Kidney glomerular epithelial cell (primary cell): ENCODE results near the gene CACNA1E.
"Not testable (repeated sequence)": the region's sequence is repeated elsewhere in the genome, so short reads cannot be mapped to it uniquely, and the experiment has no call there.

Source experiments
- DNase-seq: peaks from one replicate; lab custom pipeline; 2025; lab: John Stamatoyannopoulos, UW

CACNA1E gene

DNA sequence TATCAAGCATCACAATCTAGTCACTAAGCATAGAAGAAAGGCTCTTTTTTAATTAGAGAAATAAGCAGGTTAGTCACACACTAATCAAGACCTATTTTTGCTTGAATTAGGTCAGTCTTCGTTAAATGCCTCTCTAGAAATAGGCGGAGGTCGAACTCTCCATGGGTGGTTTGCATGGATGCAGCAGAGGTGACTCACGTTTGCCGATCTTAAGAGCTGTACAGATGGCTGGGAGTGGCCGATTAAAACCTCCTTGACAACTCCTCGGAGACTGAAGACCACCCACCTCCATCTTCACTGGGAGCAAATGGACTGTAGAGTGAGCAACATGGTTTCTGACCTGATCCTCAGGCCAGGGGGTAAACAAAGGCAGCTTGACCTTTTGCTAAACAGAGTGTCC lies 328.9 kb downstream of the CACNA1E start:
- no peak for DNase-seq

DNA sequence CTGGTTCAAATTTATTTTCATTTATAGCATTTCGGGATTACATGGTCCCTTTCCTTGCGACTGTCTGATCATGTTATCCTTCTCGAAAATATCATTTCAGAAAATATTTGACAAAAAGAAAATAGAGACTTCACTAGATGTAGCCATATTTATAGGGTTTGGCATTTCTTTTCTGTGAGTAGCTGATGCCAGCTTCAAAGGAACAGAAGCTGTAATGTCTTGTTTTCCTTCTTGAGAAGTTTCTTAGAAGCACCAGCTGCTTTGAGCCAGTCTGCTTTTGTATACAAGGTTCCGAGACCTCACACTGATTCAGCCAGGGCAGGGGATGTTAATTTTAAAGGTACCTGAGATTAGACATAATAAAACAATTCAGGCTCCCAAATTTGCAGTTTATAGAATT lies 329.9 kb downstream of the CACNA1E start:
- DNase-seq, result no peak

DNA sequence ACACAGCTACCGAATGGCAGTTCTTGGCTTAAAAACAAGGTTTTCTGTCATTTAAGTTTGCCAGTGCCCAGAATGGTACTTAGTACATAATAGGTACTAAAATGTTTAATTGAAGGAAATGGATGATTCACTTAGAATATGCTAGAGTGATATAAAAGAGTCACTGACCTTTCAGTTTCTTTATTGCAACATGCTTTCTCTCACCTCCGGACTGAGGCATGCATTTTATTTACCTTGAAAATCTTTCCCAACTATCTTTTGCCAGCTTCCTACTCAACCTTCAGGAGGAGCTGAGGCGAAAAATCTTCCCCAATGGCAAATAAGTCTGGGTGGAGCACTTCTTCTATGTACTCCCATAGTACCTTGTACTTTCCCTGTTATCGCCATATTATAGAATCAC lies 333.3 kb downstream of the CACNA1E start:
- no peak for DNase-seq

- DNase-seq, result peak; percentile 25
These were observed 333.8 kb downstream of the CACNA1E start for GRCh38 chr1:181817091-181817490.

- DNase-seq, result no peak
These were observed 335.1 kb downstream of the CACNA1E start for GRCh38 chr1:181818459-181818858.

- DNase-seq, result no peak
These were observed 335.6 kb downstream of the CACNA1E start for GRCh38 chr1:181818943-181819342.

DNA sequence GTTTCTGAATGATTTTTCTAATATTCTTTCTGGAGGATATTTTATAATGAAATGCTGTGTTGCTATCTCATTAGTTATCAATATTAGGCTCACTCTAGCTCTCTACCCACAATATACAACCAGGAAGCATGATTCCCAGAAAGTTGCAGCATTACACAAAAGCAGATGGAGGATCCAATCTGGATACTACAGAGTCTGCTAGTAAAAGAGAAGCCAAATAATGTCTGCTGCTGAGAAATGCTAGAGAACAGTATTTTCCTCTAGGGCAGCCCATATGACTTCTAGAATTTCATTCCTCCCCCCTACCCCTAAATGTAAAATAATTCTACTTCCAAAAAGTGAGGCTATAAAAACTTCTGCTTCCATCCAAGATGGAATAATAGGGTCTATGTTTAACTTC lies 338.4 kb downstream of the CACNA1E start:
- no peak for DNase-seq

DNA sequence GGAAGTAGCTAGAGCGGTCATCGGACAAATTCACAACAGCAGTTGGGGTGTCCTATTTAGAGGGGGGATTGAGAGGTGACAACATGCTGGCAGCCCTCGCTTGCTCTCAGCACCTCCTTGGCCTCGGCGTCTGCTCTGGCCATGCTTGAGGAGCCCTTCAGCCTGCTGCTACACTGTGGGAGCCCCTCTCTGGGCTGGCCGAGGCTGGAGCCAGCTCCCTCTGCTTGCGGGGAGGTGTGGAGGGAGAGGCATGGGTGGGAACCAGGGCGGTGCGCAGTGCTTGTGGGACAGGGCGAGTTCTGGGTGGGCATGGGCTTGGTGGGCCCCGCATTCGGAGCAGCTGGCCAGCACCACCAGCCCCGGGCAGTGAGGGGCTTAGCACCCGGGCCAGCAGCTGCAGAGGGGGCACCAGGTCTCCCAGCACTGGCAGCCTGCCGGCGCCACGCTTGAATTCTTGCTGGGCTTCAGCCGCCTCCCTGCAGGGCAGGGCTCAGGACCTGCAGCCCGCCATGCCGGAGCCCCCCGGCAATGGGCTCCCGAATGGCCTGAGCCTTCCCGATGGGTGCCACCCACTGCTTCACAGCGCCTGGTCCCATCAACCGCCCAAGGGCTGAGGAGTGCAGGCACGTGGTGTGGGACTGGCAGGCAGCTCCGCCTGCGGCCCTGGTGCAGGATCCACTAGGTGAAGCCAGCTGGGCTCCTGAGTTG lies 349.0 kb downstream of the CACNA1E start:
- DNase-seq, result not testable (repeated sequence)

DNA sequence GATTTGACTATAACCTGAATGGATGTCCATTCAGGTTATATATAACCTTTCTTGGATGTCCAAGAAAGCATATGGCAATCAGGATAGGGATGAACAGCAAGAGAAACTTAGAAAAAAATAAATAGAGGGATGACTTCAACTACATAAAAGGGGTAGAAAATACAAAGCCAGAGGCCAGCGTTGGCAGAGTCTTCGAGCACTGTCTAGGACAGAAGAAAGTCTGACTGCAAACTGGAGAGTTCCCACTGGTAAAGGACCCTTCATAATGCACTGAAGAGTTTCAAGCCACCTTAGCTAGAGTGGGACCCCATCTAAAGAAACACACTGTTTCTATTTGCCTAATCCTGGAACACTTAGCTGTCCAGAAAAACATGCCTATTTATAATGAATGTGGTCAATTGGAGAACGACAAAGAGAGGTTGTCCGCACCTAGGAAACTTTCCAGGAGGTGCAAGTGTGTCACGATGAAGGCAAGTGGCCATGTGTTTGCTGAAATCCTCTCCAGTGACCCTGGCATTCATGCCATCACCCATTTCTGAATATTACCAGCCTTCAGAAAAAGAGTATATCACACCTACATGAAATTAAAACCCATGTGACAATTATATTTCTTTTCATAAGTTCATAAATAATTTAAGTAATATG lies 362.8 kb downstream of the CACNA1E start:
- DNase-seq, result no peak

- DNase-seq, result no peak
These were observed 363.4 kb downstream of the CACNA1E start for GRCh38 chr1:181846681-181847080.

DNA sequence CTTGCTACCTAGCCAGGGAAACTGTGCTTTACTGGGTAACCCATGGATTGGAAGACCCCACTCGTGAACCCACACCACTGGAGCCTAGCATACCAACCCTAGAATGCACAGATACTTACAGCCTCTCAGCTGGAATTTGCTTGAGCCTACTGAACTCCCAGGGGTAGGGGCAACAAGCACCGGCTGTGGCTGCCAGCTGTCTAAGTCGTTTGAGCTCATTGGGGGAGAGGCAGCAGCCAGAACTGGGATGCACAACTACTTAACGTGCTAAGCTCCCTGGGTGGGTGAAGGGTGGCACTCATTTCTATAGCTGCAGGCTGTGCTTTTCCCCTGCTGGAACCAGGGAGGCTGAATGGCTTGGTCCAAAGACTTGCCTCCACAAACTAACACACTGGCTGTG lies 365.8 kb downstream of the CACNA1E start:
- no peak for DNase-seq

DNA sequence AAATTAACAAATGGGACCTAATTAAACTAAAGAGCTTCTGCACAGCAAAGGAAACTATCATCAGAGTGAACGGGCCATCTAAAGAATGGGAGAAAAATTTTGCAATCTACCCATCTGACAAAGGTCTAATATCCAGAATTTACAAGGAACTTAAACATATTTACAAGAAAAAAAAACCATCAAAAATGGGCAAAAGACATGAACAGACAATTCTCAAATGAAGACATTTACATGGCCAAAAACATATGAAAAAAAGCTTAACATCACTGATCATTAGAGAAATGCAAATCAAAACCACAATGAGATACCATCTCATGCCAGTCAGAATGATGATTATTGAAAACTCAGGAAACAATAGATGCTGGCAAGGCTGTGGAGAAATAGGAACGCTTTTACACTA lies 370.9 kb downstream of the CACNA1E start:
- DNase-seq, result not testable (repeated sequence)

DNA sequence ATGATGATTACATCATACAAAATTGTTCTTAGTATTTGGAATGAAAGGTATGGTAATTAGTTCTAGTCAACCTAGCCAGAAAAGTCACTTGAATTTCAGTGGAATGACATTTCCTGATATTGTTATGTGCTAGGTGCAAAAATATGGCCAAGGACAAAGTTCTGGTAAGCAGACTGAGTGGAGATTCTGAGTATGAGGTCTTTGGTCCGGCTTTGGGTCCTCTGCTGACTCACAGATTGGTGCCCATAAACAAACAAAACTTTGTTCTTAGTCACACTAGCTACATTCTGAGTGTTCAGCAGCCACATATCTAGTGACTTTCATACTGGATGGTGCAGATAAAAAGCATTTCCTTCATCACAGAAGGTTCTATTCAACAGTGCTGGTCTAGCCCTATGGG lies 372.1 kb downstream of the CACNA1E start:
- DNase-seq, result no peak
